GM12864 (cell line): ENCODE data around the gene SIGLEC12.

ENCODE experiments used
- DNase-seq: peaks from one replicate; pipeline ENCODE4 v3.0.0-alpha.2; 2011; ENCODE audit warnings: low read depth
- H3K4me3 ChIP-seq: 2 replicates; pipeline ENCODE4 v1.5.1; 2011; ENCODE audit warnings: mild to moderate bottlenecking, low read depth, low read length, control low read depth
- TF ChIP-seq, protein P1 (sequence below): IDR thresholded peaks from 2 replicates; pipeline ENCODE4 v1.5.1; 2011; ENCODE audit warnings: low read depth, mild to moderate bottlenecking, moderate library complexity, low read length, control low read depth, inconsistent platforms; ENCODE audit errors: missing control alignments

Gene SIGLEC12

DNA sequence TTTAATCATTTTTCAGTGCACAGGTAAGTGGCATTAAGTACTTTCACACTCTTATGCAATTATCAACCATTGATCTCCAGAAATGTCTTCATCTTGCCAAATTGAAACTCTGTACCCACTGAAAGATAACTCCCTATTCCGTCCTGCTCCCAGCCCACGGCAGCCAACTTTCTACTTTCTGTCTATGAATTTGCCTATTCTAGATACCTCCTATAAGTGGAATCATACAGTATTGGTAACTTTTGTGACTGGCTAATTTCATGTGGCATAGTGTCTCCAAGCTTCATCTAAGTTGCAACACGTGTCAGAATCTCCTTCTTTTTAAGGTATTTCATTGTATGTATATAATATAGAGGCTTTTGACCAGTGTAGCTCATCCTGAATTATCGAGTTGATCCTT is 29.0 kb downstream of the SIGLEC12 start:
- H3K4me3 ChIP-seq, result no peak overlapping the region
- TF ChIP-seq, protein P1, sequence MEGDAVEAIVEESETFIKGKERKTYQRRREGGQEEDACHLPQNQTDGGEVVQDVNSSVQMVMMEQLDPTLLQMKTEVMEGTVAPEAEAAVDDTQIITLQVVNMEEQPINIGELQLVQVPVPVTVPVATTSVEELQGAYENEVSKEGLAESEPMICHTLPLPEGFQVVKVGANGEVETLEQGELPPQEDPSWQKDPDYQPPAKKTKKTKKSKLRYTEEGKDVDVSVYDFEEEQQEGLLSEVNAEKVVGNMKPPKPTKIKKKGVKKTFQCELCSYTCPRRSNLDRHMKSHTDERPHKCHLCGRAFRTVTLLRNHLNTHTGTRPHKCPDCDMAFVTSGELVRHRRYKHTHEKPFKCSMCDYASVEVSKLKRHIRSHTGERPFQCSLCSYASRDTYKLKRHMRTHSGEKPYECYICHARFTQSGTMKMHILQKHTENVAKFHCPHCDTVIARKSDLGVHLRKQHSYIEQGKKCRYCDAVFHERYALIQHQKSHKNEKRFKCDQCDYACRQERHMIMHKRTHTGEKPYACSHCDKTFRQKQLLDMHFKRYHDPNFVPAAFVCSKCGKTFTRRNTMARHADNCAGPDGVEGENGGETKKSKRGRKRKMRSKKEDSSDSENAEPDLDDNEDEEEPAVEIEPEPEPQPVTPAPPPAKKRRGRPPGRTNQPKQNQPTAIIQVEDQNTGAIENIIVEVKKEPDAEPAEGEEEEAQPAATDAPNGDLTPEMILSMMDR, result no peak
- DNase-seq, result no peak

DNA sequence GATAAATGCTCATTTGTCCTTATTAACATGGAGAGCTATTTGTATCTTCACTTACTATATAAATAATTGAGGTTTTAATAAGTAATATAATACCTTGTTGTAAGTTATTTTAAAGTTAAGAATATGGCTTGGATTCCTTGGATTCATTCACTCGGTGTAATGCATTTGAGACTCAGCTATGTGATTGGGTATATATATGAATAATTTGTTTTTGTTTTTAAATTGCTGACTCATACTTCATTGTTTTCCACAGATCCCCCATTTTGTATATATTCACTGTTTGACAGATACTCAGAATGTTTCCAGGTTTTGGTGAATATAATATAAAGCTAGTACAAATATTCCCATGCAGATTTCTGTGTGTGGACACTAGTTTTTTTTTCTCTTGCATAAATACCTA is 30.1 kb downstream of the SIGLEC12 start:
- no peak overlapping the region for H3K4me3 ChIP-seq
- DNase-seq, result no peak
- TF ChIP-seq, protein P1, result no peak

DNA sequence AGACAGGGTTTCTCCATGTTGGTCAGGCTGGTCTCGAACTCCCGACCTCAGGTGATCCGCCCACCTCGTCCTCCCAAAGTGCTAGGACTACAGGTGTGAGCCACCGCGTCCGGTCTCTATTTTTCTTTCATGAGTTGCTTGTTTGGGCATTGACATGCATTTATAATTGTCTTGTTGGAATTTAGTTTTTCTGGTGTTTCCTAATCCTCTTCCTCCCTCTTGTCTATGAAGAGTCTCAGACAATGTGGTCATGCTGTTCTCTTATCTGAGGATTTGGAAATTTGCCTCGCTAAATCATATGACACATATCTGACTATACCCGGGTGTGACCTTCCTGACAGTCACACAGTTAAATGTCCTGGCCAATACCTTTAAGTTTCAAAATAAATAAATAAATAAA is 30.6 kb downstream of the SIGLEC12 start:
- no peak for DNase-seq
- TF ChIP-seq, protein P1, result no peak
- H3K4me3 ChIP-seq, result no peak overlapping the region

DNA sequence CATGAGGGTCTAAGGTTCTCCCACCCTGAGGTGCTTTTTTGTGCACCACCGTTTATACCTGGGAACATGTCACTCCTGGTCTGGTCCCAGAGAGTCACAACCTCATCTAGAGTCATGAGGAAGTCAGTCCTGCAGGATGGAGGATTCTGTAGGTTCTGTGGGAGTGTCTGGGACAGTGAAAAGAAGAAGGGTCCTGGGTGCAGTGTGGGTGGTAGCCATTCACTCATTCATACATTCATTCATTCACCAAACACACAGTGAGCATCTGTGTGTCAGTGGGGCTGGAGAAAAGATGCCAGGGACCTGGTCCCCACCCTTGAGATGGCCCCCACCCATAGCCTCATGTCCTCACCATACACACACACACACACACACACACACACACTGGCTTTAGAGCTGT is 32.0 kb downstream of the SIGLEC12 start:
- H3K4me3 ChIP-seq, result no peak overlapping the region
- TF ChIP-seq, protein P1, result no peak

DNA sequence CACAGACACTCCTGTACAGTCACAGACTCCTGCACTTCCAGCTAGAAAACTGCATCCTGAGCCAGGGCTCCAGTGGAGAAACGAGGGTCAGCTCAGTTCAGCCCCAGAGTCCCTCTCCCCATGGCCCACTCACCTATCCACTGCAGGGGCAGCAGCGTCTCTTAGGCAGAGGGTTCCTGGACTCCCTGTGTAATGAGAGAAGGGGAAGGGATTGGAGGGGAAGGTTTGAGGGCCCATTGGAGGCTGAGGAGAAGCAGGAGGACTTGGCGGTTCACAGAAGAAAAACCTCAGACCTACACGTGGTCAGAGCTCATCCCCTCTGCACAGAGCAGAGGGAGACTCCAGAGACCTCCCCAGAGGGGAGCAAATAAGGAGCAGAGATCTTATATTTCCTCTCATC is 32.4 kb downstream of the SIGLEC12 start:
- no peak for DNase-seq
- TF ChIP-seq, protein P1, result no peak
- no peak overlapping the region for H3K4me3 ChIP-seq

More for the DNA sequence above, 32.0 kb downstream of the SIGLEC12 start:
- no peak for DNase-seq

DNA sequence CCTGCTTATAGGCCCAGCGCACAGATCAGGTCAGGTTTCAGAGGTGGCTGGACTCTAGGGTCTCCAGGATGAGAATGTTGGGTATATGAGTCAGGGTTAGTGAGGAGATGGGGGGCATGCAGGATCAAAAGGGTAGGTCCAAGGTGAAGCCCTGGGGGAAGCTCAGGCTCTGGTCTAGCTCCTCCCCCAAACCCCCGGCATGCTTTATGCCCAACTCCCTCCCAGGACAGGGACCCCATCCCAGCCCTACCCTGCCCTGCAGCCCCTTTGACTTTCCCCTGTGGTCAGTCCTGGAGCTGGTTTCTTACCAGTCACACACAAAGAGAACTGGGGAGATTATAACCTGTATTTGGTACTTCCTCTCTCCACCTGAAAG is 33.1 kb downstream of the SIGLEC12 start:
- no peak for DNase-seq
- no peak overlapping the region for H3K4me3 ChIP-seq

More for the DNA sequence above, 33.1 kb downstream of the SIGLEC12 start:
- TF ChIP-seq, protein P1, result no peak
